GM12878 (cell line): ENCODE results near the gene SLCO3A1. TPM values are rescaled to one million over a fixed set of nuclear protein-coding genes. Genes with fewer than 3 reads are reported as not detected.

Source experiments
- ATAC-seq: fragments of 200-7000 bp; cut with Tn5 transposase; 3 replicates; pipeline ENCODE4 v1.9.1; 2020; ENCODE audit warnings: mild to moderate bottlenecking, moderate library complexity
- BruUV-seq: library from RNA; stranded (reverse); fragments of 400-500 nt; replicated peaks from 2 replicates; lab custom pipeline; 2021; lab: Mats Ljungman, UMichigan
- CTCF ChIA-PET: fragments of 300-600 bp; sonication (Branson Sonifier 250); formaldehyde crosslinking; extraction: SDS; loops from one replicate; lab custom pipeline; 2021; ENCODE audit warnings: inconsistent platforms; lab: Yijun Ruan, JAX
- POLR2A ChIA-PET: fragments of 350-600 bp; formaldehyde crosslinking; extraction: SDS; loops from one replicate; lab custom pipeline; 2021; ENCODE audit warnings: inconsistent platforms; lab: Charles Lee
- RAD21 ChIA-PET: fragments of 300-600 bp; sonication (Branson Sonifier 250); formaldehyde crosslinking; loops from one replicate; lab custom pipeline; 2023; ENCODE audit warnings: antibody characterized with exemption; ENCODE audit not compliant: unreplicated experiment; lab: Charles Lee
- SMC1A ChIA-PET: fragments of 300-600 bp; sonication (Branson Sonifier 250); formaldehyde crosslinking; loops from one replicate; lab custom pipeline; 2023; ENCODE audit not compliant: unreplicated experiment, uncharacterized antibody; lab: Charles Lee
- DNase-seq: peaks from one replicate; pipeline ENCODE4 v3.0.0-alpha.2; 2011; ENCODE audit warnings: low read depth, low spot score
- FAIRE-seq: peaks from 3 replicates; lab custom pipeline; 2011; peaks lifted over from hg19 to GRCh38; lab: Jason Lieb, UNC
- H2AFZ ChIP-seq: 2 replicates; pipeline ENCODE4 v1.6.0; 2011; ENCODE audit warnings: low read depth, low read length, control low read depth; ENCODE audit not compliant: control insufficient read depth
- H3K27ac ChIP-seq: 2 replicates; pipeline ENCODE4 v1.5.1; 2011; ENCODE audit warnings: control low read depth; ENCODE audit not compliant: control insufficient read depth, insufficient read depth
- H3K27me3 ChIP-seq, 2 experiments: replicated peaks in 1 of 2; 2 replicates each; pipeline versions ENCODE4 v1.6.0 to v1.6.1; 2011; ENCODE audit warnings: low read length in 1 of 2; ENCODE audit not compliant: control insufficient read depth in 2 of 2, insufficient read depth in 2 of 2
- H3K36me3 ChIP-seq, 2 experiments: 2 replicates each; pipeline ENCODE4 v1.5.1; 2011; ENCODE audit warnings: low read length in 1 of 2; ENCODE audit not compliant: control insufficient read depth in 2 of 2, insufficient read depth in 2 of 2
- H3K4me1 ChIP-seq: 2 replicates; pipeline ENCODE4 v1.6.1; 2011; ENCODE audit warnings: mild to moderate bottlenecking, low read length, moderate library complexity, mixed read lengths; ENCODE audit not compliant: control insufficient read depth, insufficient read depth
- H3K4me2 ChIP-seq: 2 replicates; pipeline ENCODE4 v1.6.0; 2011; ENCODE audit warnings: control low read depth; ENCODE audit not compliant: control insufficient read depth, insufficient read depth
- H3K4me3 ChIP-seq: fragments of 200-600 bp; sonication (generic); 2 replicates; pipeline ENCODE4 v1.5.1; 2016
- H3K79me2 ChIP-seq: 2 replicates; pipeline ENCODE4 v1.6.0; 2011; ENCODE audit warnings: low read length; ENCODE audit not compliant: control insufficient read depth, insufficient read depth
- H3K9ac ChIP-seq: 2 replicates; pipeline ENCODE4 v1.8.0; 2011; ENCODE audit warnings: low read length, control low read depth, mixed read lengths; ENCODE audit not compliant: control insufficient read depth, insufficient read depth
- H3K9me3 ChIP-seq: replicated peaks from 3 replicates; pipeline ENCODE4 v1.5.1; 2011; ENCODE audit warnings: mild to moderate bottlenecking, low read length; ENCODE audit not compliant: control insufficient read depth, insufficient read depth
- H4K20me1 ChIP-seq: 2 replicates; pipeline ENCODE4 v1.6.0; 2011; ENCODE audit not compliant: control insufficient read depth, insufficient read depth
- BCL3 ChIP-seq: IDR thresholded peaks from 2 replicates; pipeline ENCODE4 v1.6.1; 2011; ENCODE audit warnings: borderline replicate concordance, low read depth, mild to moderate bottlenecking, moderate library complexity, low read length; ENCODE audit not compliant: insufficient read depth, poor library complexity, severe bottlenecking
- FOS ChIP-seq: IDR thresholded peaks from 3 replicates; pipeline ENCODE4 v1.6.1; 2011; ENCODE audit warnings: borderline replicate concordance; ENCODE audit not compliant: insufficient read length; ENCODE audit errors: extremely low read depth
- LARP7 ChIP-seq: fragments of 450-650 bp; IDR thresholded peaks from 2 replicates; pipeline ENCODE4 v1.6.1; 2017; ENCODE audit warnings: mild to moderate bottlenecking
- RAD21 ChIP-seq: IDR thresholded peaks from 2 replicates; pipeline ENCODE4 v1.6.1; 2011; ENCODE audit warnings: mild to moderate bottlenecking, low read depth, low read length, moderate library complexity; ENCODE audit not compliant: insufficient read depth
- RAD51 ChIP-seq: fragments of 450-650 bp; IDR thresholded peaks from 2 replicates; pipeline ENCODE4 v1.6.1; 2016; ENCODE audit warnings: moderate library complexity, mild to moderate bottlenecking, inconsistent platforms
- RUNX3 ChIP-seq: IDR thresholded peaks from 2 replicates; pipeline ENCODE4 v1.6.1; 2012; ENCODE audit warnings: low read length, inconsistent platforms
- SRF ChIP-seq, 2 experiments: IDR thresholded peaks; 2 replicates each; pipeline ENCODE4 v1.6.1; 2011; ENCODE audit warnings: low read depth in 2 of 2, low read length in 2 of 2, mild to moderate bottlenecking in 1 of 2, moderate library complexity in 1 of 2
- YBX1 ChIP-seq: fragments of 450-650 bp; IDR thresholded peaks from 2 replicates; pipeline ENCODE4 v1.6.1; 2016; ENCODE audit warnings: antibody characterized with exemption
- WGBS: methylation state at CpG from one replicate; pipeline ENCODE4 v1.1.6; 2016; ENCODE audit warnings: low lambda C conversion rate; ENCODE audit not compliant: insufficient replicate concordance, insufficient coverage; ENCODE audit errors: missing lambda C conversion rate; 5-methylcytosine and 5-hydroxymethylcytosine counted together
- in situ Hi-C: fragments of 300-500 bp; cut with MboI; formaldehyde crosslinking; loops from 9 replicates; pipeline ENCODE4 v1.14.3; 2018; ENCODE audit warnings: mixed read lengths
- intact Hi-C: fragments of 100-400 bp; cut with micrococcal nuclease; formaldehyde crosslinking; loops from one replicate; pipeline ENCODE4 v1.14.2; 2022; ENCODE audit not compliant: unreplicated experiment
- polyA plus RNA-seq, 11 experiments: library from polyadenylated mRNA; depleted of rRNA in 4 of 11; unstranded in 6 of 11; stranded (reverse) in 5 of 11; fragments of >200 nt; fragmentation: Nextera tagmentation in 4 of 11; fragmentation: Illumina TruSeq in 1 of 11; extraction: Ambion mirVana in 4 of 11; extraction: Trizol in 1 of 11; gene quantifications; 1 replicate in 1 of 11; 2 replicates in 10 of 11; pipeline versions ENCODE4 v1.2.1 to v1.2.3, GENCODE V29; 2011 to 2016; ENCODE audit warnings: inconsistent platforms in 2 of 11, missing spikeins in 2 of 11, low read depth in 1 of 11
- total RNA-seq, 4 experiments: library from RNA; depleted of rRNA in 3 of 4; stranded (reverse); fragments of >200 nt in 3 of 4; fragmentation: Illumina TruSeq in 1 of 4; extraction: Trizol in 1 of 4; gene quantifications; 2 replicates each; pipeline versions ENCODE4 v1.2.1 to v1.2.3, GENCODE V29; 2013 to 2021
- TF ChIP-seq, protein P1 (sequence below): fragments of 450-650 bp; IDR thresholded peaks from 2 replicates; pipeline ENCODE4 v1.6.1; 2017; ENCODE audit warnings: antibody characterized with exemption, mild to moderate bottlenecking, moderate library complexity
- TF ChIP-seq, protein P2 (sequence below): fragments of 450-650 bp; IDR thresholded peaks from 2 replicates; pipeline ENCODE4 v1.6.1; 2017; ENCODE audit warnings: mild to moderate bottlenecking
- TF ChIP-seq, protein P3 (sequence below): fragments of 450-650 bp; IDR thresholded peaks from 2 replicates; pipeline ENCODE4 v1.6.1; 2014; ENCODE audit warnings: mild to moderate bottlenecking

SLCO3A1 gene
- total and polyA plus RNA-seq, 10 of the 15 experiments (the other 5 are each of a cell fraction or from before 2014, with no cell fraction given) = 0.05 to 5.9 (median 0.31) TPM

DNA sequence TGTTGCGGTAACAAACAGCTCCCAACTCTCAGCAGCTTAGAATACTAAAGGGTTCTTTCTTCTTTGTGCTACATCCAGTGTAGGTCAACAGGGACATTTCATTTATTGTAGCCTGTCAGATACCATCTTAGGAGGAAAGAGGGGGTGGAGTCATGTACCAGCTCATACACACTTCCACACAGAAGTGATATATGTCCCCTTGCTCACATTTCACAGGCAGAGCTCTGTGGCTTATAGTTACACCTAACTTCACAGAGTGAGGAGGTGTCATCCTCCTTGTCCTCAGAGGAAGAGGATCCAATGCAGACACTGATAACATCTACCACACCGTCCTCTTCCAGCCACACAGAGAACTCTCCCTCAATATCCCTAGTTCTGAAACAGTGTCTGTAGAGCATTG, 247.2 kb downstream of the SLCO3A1 start:
- ChIA-PET CTCF (interaction anchor here (0.6 to 2.5 kb wide), 3 partner anchors 10 to 421 kb away, joined by 3 to 13 read pairs (median 4); no protein-coding TSS in a partner anchor), POLR2A (no interaction called here), RAD21 (interaction anchor here (1.5 kb wide), 1 partner anchor 92 kb away, joined by 3 read pairs; no protein-coding TSS in a partner anchor), SMC1A (interaction anchor here (1.5 to 2.2 kb wide), 2 partner anchors 10 to 60 kb away, joined by 5 to 6 read pairs; no protein-coding TSS in a partner anchor)
- peaks cover 27% of the 10 kb centered on the region for H3K4me1 ChIP-seq
- no peak overlapping the region; the same call in 1 of the 2 replicates for H3K4me3 ChIP-seq
- no peaks in the 10 kb centered on the region for H3K79me2 ChIP-seq
- DNase-seq = no peak
- H3K4me2 ChIP-seq = no peak overlapping the region; the same call in 1 of the 2 replicates
- H4K20me1 ChIP-seq = no peaks in the 10 kb centered on the region
- no TSS peak for BruUV-seq
- H2AFZ ChIP-seq = no peak overlapping the region
- no peak for FAIRE-seq
- no peaks in the 10 kb centered on the region for H3K36me3 ChIP-seq
- 96% methylated on average over 2 of the region's 2 CpGs for WGBS
- no peaks in the 10 kb centered on the region for H3K27me3 ChIP-seq
- no peak overlapping the region for H3K27ac ChIP-seq
- H3K9me3 ChIP-seq = peaks cover 2% of the 10 kb centered on the region; the same call in 1 of the 3 replicates
- in situ Hi-C loops = no loop called here
- H3K9ac ChIP-seq = no peak overlapping the region
- intact Hi-C loops = no loop called here
- no peak for ATAC-seq
- TF ChIP-seq, protein P1, sequence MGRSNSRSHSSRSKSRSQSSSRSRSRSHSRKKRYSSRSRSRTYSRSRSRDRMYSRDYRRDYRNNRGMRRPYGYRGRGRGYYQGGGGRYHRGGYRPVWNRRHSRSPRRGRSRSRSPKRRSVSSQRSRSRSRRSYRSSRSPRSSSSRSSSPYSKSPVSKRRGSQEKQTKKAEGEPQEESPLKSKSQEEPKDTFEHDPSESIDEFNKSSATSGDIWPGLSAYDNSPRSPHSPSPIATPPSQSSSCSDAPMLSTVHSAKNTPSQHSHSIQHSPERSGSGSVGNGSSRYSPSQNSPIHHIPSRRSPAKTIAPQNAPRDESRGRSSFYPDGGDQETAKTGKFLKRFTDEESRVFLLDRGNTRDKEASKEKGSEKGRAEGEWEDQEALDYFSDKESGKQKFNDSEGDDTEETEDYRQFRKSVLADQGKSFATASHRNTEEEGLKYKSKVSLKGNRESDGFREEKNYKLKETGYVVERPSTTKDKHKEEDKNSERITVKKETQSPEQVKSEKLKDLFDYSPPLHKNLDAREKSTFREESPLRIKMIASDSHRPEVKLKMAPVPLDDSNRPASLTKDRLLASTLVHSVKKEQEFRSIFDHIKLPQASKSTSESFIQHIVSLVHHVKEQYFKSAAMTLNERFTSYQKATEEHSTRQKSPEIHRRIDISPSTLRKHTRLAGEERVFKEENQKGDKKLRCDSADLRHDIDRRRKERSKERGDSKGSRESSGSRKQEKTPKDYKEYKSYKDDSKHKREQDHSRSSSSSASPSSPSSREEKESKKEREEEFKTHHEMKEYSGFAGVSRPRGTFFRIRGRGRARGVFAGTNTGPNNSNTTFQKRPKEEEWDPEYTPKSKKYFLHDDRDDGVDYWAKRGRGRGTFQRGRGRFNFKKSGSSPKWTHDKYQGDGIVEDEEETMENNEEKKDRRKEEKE = no peak
- no peak for TF ChIP-seq YBX1
- TF ChIP-seq RAD21 = no peak
- TF ChIP-seq, protein P2, sequence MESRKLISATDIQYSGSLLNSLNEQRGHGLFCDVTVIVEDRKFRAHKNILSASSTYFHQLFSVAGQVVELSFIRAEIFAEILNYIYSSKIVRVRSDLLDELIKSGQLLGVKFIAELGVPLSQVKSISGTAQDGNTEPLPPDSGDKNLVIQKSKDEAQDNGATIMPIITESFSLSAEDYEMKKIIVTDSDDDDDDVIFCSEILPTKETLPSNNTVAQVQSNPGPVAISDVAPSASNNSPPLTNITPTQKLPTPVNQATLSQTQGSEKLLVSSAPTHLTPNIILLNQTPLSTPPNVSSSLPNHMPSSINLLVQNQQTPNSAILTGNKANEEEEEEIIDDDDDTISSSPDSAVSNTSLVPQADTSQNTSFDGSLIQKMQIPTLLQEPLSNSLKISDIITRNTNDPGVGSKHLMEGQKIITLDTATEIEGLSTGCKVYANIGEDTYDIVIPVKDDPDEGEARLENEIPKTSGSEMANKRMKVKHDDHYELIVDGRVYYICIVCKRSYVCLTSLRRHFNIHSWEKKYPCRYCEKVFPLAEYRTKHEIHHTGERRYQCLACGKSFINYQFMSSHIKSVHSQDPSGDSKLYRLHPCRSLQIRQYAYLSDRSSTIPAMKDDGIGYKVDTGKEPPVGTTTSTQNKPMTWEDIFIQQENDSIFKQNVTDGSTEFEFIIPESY = no peak
- TF ChIP-seq, protein P3, sequence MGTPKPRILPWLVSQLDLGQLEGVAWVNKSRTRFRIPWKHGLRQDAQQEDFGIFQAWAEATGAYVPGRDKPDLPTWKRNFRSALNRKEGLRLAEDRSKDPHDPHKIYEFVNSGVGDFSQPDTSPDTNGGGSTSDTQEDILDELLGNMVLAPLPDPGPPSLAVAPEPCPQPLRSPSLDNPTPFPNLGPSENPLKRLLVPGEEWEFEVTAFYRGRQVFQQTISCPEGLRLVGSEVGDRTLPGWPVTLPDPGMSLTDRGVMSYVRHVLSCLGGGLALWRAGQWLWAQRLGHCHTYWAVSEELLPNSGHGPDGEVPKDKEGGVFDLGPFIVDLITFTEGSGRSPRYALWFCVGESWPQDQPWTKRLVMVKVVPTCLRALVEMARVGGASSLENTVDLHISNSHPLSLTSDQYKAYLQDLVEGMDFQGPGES = no peak
- no peak for TF ChIP-seq RAD51
- TF ChIP-seq FOS = no peak
- TF ChIP-seq SRF (IDR thresholded peaks at IDR 0.05; ENCODE audit: low read depth in 2 of 2, low read length in 2 of 2) = no peak
- TF ChIP-seq BCL3 = no peak
- TF ChIP-seq LARP7 = no peak
- no peak for TF ChIP-seq RUNX3
